ENCODE measurements around the gene C8A.

- no peak for TF ChIP-seq CTCF (IDR thresholded peaks at IDR 0.05)
- no peak for TF ChIP-seq POLR2A (IDR thresholded peaks at IDR 0.05)
Observed at GRCh38 chr1:56957931-56958330, 103.3 kb downstream of the C8A start.

Measured in lower leg skin (tissue), 3 donors.